Measurements from ENCODE around the gene CYP4F3. TPM values are rescaled to one million over a fixed set of nuclear protein-coding genes. Genes with fewer than 3 reads are reported as not detected.

Gene CYP4F3
- total and polyA plus RNA-seq, 2 of the 13 experiments (the other 11 are each of a cell fraction or from before 2014, with no cell fraction given): 17.8 to 22.8 TPM

GRCh38 chr19:15696654-15697194, 56.0 kb downstream of the CYP4F3 start:
- Histone ChIP-seq H3K4me1 (ENCODE audit: insufficient read depth, low read length) (peaks cover 6% of the 10 kb centered on the region; the same call in 1 of the 2 replicates), H3K27ac (ENCODE audit: extremely low read length, insufficient read depth, low read length) (no peak overlapping the region), H3K4me2 (ENCODE audit: low read depth, low read length) (no peak overlapping the region), H4K20me1 (ENCODE audit: insufficient read depth, low read length) (no peaks in the 10 kb centered on the region; the same call in 1 of the 2 replicates), H3K36me3 (replicated peaks in 1 of 2; ENCODE audit: control insufficient read depth in 1 of 2, insufficient read depth in 2 of 2, low read length in 2 of 2) (peaks cover 2 to 6% of the 10 kb centered on the region in 2 experiments; a peak in 1 of 5 replicates), H3K79me2 (ENCODE audit: insufficient read depth, low read length) (no peaks in the 10 kb centered on the region), H2AFZ (ENCODE audit: low read length) (no peak overlapping the region), H3K9ac (ENCODE audit: insufficient read depth, low read depth, low read length) (no peak overlapping the region), H3K9me3 (ENCODE audit: low read length) (no peaks in the 10 kb centered on the region), H3K27me3 (ENCODE audit: control insufficient read depth in 1 of 2, insufficient read depth in 2 of 2, low read length in 2 of 2) (no peaks in the 10 kb centered on the region; a peak in 1 of 5 replicates), H3K4me3 (replicated peaks in 1 of 3; ENCODE audit: insufficient read depth in 1 of 3, low read depth in 2 of 3, low read length in 3 of 3) (no peak overlapping the region)
- ChIA-PET POLR2A (no interaction called here), CTCF (ENCODE audit: low intra/inter-chr PET ratio, low total read pairs) (no interaction called here)
- WGBS (ENCODE audit: low lambda C conversion rate): 98% methylated on average over 12 of the region's 19 CpGs
- DNase-seq (ENCODE audit: low spot score) (no peak), ATAC-seq (no peak), FAIRE-seq (no peak)
- BruUV-seq (replicated peaks): no TSS peak
- intact Hi-C loops (cut with micrococcal nuclease; ENCODE audit: unreplicated experiment): no loop called here
- TF ChIP-seq NFATC3 (CRISPR knock-in tag; IDR thresholded peaks at IDR 0.05) (no peak), ZNF883 (CRISPR knock-in tag; IDR thresholded peaks at IDR 0.05; ENCODE audit: not compliant biosample characterization) (no peak), KDM4B (CRISPR knock-in tag; IDR thresholded peaks at IDR 0.05) (no peak), ZXDC (CRISPR knock-in tag; IDR thresholded peaks at IDR 0.05) (no peak), MAFK (conservative IDR thresholded peaks at IDR 0.05 in 1 of 2, IDR thresholded peaks at IDR 0.05 in 1 of 2; ENCODE audit: low read length in 2 of 2) (no peak), THRA (CRISPR knock-in tag; IDR thresholded peaks at IDR 0.05; ENCODE audit: borderline replicate concordance) (no peak), U2AF1 (optimal IDR thresholded peaks at IDR 0.05; ENCODE audit: low read depth, low read length) (no peak), NCOA5 (CRISPR knock-in tag; IDR thresholded peaks at IDR 0.05) (no peak), ZNF564 (CRISPR knock-in tag; IDR thresholded peaks at IDR 0.05) (no peak), ONECUT2 (CRISPR knock-in tag; IDR thresholded peaks at IDR 0.05) (no peak)
- in situ Hi-C loops (cut with HindIII; ENCODE audit: extremely low pct_ligation_motif_present, low pct_unique_long_range_greater_than_20kb): no loop called here

Data from HepG2 (cell line).